ENCODE data around the gene GPR171.

- no peak for TF ChIP-seq CTCF (IDR thresholded peaks at IDR 0.05)
- TF ChIP-seq EZH2 (IDR thresholded peaks at IDR 0.05; ENCODE audit: borderline replicate concordance, insufficient read depth, low read depth, low read length, poor library complexity, severe bottlenecking): no peak
Observed at GRCh38 chr3:151171145-151171757, 31.8 kb downstream of the GPR171 start.
